ENCODE data around the gene GATA5.

GATA5 gene

GRCh38 chr20:62469352-62469751 lies 6.4 kb downstream of the GATA5 start:
- Histone ChIP-seq H3K4me2 (ENCODE audit: low read length) (no peak overlapping the region), H3K79me2 (no peaks in the 10 kb centered on the region), H3K27ac (no peak overlapping the region), H3K9me3 (ENCODE audit: control insufficient read depth, low read length) (no peaks in the 10 kb centered on the region), H3K27me3 (ENCODE audit: control insufficient read depth, insufficient read depth, low read length) (no peaks in the 10 kb centered on the region), H3K9ac (no peak overlapping the region), H3K4me1 (no peaks in the 10 kb centered on the region), H3K4me3 (ENCODE audit: low read depth, low read length) (no peak overlapping the region), H3K36me3 (ENCODE audit: control insufficient read depth, insufficient read depth, low read length) (no peaks in the 10 kb centered on the region), H2AFZ (no peak overlapping the region)
- TF ChIP-seq, protein P1, sequence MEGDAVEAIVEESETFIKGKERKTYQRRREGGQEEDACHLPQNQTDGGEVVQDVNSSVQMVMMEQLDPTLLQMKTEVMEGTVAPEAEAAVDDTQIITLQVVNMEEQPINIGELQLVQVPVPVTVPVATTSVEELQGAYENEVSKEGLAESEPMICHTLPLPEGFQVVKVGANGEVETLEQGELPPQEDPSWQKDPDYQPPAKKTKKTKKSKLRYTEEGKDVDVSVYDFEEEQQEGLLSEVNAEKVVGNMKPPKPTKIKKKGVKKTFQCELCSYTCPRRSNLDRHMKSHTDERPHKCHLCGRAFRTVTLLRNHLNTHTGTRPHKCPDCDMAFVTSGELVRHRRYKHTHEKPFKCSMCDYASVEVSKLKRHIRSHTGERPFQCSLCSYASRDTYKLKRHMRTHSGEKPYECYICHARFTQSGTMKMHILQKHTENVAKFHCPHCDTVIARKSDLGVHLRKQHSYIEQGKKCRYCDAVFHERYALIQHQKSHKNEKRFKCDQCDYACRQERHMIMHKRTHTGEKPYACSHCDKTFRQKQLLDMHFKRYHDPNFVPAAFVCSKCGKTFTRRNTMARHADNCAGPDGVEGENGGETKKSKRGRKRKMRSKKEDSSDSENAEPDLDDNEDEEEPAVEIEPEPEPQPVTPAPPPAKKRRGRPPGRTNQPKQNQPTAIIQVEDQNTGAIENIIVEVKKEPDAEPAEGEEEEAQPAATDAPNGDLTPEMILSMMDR (IDR thresholded peaks at IDR 0.05): no peak

DNA sequence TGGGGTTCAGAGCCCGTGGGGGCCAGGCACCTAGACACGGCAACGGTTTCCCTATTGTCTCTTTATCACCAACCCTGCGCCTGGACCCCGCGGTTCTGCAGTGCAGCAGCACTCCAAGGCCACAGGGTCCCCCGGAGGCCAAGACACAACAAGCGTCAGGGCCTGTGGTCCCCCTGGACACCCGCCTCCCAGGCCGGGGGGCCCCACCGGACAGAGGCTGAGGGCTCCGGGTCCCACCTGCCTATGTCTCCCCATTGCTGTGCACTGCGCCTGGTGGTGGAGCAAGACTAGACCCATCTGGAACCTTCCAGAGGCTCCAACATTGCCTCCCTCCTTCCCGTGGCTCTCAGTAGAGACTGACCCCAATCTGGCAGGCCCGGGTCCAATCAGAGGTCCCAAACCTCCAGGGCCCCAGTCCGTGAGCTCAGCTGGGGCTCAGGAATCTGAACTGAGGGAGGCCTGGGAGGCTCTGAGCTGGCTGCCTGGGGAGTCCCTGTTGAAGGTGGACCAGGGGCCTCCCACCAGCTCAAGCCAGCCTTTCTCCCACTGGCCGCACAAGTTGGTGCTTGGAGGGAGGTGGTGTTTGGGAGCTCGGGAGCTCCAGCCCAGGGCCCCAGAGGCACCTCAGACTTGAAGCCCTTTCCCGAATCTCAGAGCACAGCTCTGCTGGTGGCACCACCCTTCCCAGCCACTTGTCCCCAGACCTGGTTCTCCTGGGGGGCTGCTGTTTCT lies 8.8 kb downstream of the GATA5 start:
- Histone ChIP-seq H3K4me3 (ENCODE audit: low read depth, low read length) (no peak overlapping the region), H3K9ac (no peak overlapping the region), H3K4me2 (ENCODE audit: low read length) (no peak overlapping the region), H3K27me3 (ENCODE audit: control insufficient read depth, insufficient read depth, low read length) (no peaks in the 10 kb centered on the region), H3K27ac (no peak overlapping the region), H2AFZ (no peak overlapping the region), H3K9me3 (ENCODE audit: control insufficient read depth, low read length) (no peaks in the 10 kb centered on the region), H3K79me2 (no peaks in the 10 kb centered on the region), H3K36me3 (ENCODE audit: control insufficient read depth, insufficient read depth, low read length) (no peaks in the 10 kb centered on the region), H3K4me1 (no peaks in the 10 kb centered on the region)
- TF ChIP-seq, protein P1 (IDR thresholded peaks at IDR 0.05): no peak

GRCh38 chr20:62466072-62466760 lies 9.6 kb downstream of the GATA5 start:
- H2AFZ ChIP-seq: no peak overlapping the region
- no peaks in the 10 kb centered on the region for H3K79me2 ChIP-seq
- no peak overlapping the region for H3K4me3 ChIP-seq (ENCODE audit: low read depth, low read length)
- no peaks in the 10 kb centered on the region for H3K4me1 ChIP-seq
- no peaks in the 10 kb centered on the region for H3K9me3 ChIP-seq (ENCODE audit: control insufficient read depth, low read length)
- TF ChIP-seq, protein P1 (IDR thresholded peaks at IDR 0.05): no peak
- H3K27me3 ChIP-seq (ENCODE audit: control insufficient read depth, insufficient read depth, low read length): no peaks in the 10 kb centered on the region
- no peaks in the 10 kb centered on the region for H3K36me3 ChIP-seq (ENCODE audit: control insufficient read depth, insufficient read depth, low read length)
- H3K27ac ChIP-seq: no peak overlapping the region
- no peak overlapping the region for H3K9ac ChIP-seq
- no peak overlapping the region for H3K4me2 ChIP-seq (ENCODE audit: low read length)

GRCh38 chr20:62464990-62465389 lies 10.8 kb downstream of the GATA5 start:
- H3K36me3 ChIP-seq (ENCODE audit: control insufficient read depth, insufficient read depth, low read length): no peaks in the 10 kb centered on the region
- no peak overlapping the region for H3K4me3 ChIP-seq (ENCODE audit: low read depth, low read length)
- no peak overlapping the region for H3K9ac ChIP-seq
- no peak overlapping the region for H2AFZ ChIP-seq
- H3K9me3 ChIP-seq (ENCODE audit: control insufficient read depth, low read length): no peaks in the 10 kb centered on the region
- no peaks in the 10 kb centered on the region for H3K4me1 ChIP-seq
- no peaks in the 10 kb centered on the region for H3K27me3 ChIP-seq (ENCODE audit: control insufficient read depth, insufficient read depth, low read length)
- no peak overlapping the region for H3K4me2 ChIP-seq (ENCODE audit: low read length)
- TF ChIP-seq, protein P1 (IDR thresholded peaks at IDR 0.05): no peak
- no peaks in the 10 kb centered on the region for H3K79me2 ChIP-seq
- no peak overlapping the region for H3K27ac ChIP-seq
